PC-3 (cell line): ENCODE data around the gene ZNF692. TPM values are rescaled to one million over a fixed set of nuclear protein-coding genes. Genes with fewer than 3 reads are reported as not detected.
"Not testable (repeated sequence)": the region's sequence is repeated elsewhere in the genome, so short reads cannot be mapped to it uniquely, and the experiment has no call there.

Experiments
- ATAC-seq: fragments of 200-7000 bp; cut with Tn5 transposase; 2 replicates; pipeline ENCODE4 v1.9.1; 2020; ENCODE audit warnings: mild to moderate bottlenecking, moderate library complexity
- BruUV-seq: library from RNA; stranded (reverse); fragments of 400-500 nt; replicated peaks from 2 replicates; lab custom pipeline; 2021; lab: Mats Ljungman, UMichigan
- CTCF ChIA-PET: fragments of 300-600 bp; sonication (Branson Sonifier 250); formaldehyde crosslinking; loops from one replicate; lab custom pipeline; 2022; ENCODE audit warnings: antibody characterized with exemption; lab: Charles Lee
- POLR2A ChIA-PET: fragments of 300-600 bp; sonication (Branson Sonifier 250); formaldehyde crosslinking; loops from one replicate; lab custom pipeline; 2022; ENCODE audit warnings: antibody characterized with exemption; ENCODE audit not compliant: unreplicated experiment; lab: Charles Lee
- DNase-seq: peaks from one replicate; pipeline ENCODE4 v3.0.0-alpha.2; 2015
- H2AFZ ChIP-seq: fragments of 300-600 bp; sonication (generic); 2 replicates; pipeline ENCODE4 v1.6.0; 2016; ENCODE audit warnings: antibody characterized with exemption, low read length
- H3F3A ChIP-seq: fragments of 300-600 bp; sonication (generic); one replicate; pipeline ENCODE4 v1.6.0; 2017; ENCODE audit warnings: antibody characterized with exemption, low read length, control low read depth, mild to moderate bottlenecking; ENCODE audit not compliant: unreplicated experiment
- H3K27ac ChIP-seq: fragments of 300-600 bp; sonication (generic); 2 replicates; pipeline ENCODE4 v1.5.1; 2016; ENCODE audit warnings: mild to moderate bottlenecking, low read length
- H3K27me3 ChIP-seq: fragments of 300-600 bp; sonication (generic); 2 replicates; pipeline ENCODE4 v1.6.1; 2016; ENCODE audit warnings: low read length, mixed read lengths
- H3K36me3 ChIP-seq: fragments of 300-600 bp; sonication (generic); 2 replicates; pipeline ENCODE4 v1.6.1; 2016; ENCODE audit warnings: low read depth, mixed run types, low read length, mixed read lengths
- H3K4me1 ChIP-seq: fragments of 300-600 bp; sonication (generic); 2 replicates; pipeline ENCODE4 v1.5.1; 2016; ENCODE audit warnings: low read length; ENCODE audit not compliant: insufficient read depth
- H3K4me2 ChIP-seq: fragments of 300-600 bp; sonication (generic); 2 replicates; pipeline ENCODE4 v1.6.0; 2016; ENCODE audit warnings: low read length
- H3K4me3 ChIP-seq: fragments of 300-600 bp; sonication (generic); 2 replicates; pipeline ENCODE4 v1.5.1; 2016; ENCODE audit warnings: mild to moderate bottlenecking, low read length, mixed read lengths
- H3K79me2 ChIP-seq: fragments of 300-600 bp; sonication (generic); 2 replicates; pipeline ENCODE4 v1.6.1; 2017; ENCODE audit warnings: low read length, mixed read lengths
- H3K9ac ChIP-seq: fragments of 300-600 bp; sonication (generic); 2 replicates; pipeline ENCODE4 v1.6.0; 2016; ENCODE audit warnings: mild to moderate bottlenecking, low read length
- H3K9me2 ChIP-seq: fragments of 300-600 bp; sonication (generic); replicated peaks from 2 replicates; pipeline ENCODE4 v1.6.1; 2016; ENCODE audit warnings: mixed run types, low read length, mixed read lengths
- H3K9me3 ChIP-seq: fragments of 300-600 bp; sonication (generic); 2 replicates; pipeline ENCODE4 v1.6.1; 2016; ENCODE audit warnings: low read length, mixed read lengths
- H4K20me1 ChIP-seq: fragments of 300-600 bp; sonication (generic); 2 replicates; pipeline ENCODE4 v1.6.1; 2016; ENCODE audit warnings: low read length, mixed read lengths
- CTCF ChIP-seq: fragments of 300-600 bp; sonication (generic); conservative IDR thresholded peaks from 2 replicates; pipeline ENCODE4 v1.5.1; 2017; ENCODE audit warnings: antibody characterized with exemption, low read depth, mild to moderate bottlenecking, low read length
- EZH2 ChIP-seq: fragments of 300-600 bp; sonication (generic); IDR thresholded peaks from one replicate; pipeline ENCODE4 v1.6.1; 2017; ENCODE audit warnings: antibody characterized with exemption, mild to moderate bottlenecking, low read length; ENCODE audit not compliant: unreplicated experiment
- EZH2phosphoT487 ChIP-seq: fragments of 300-600 bp; sonication (generic); IDR thresholded peaks from 2 replicates; pipeline ENCODE4 v1.6.1; 2018; ENCODE audit warnings: mild to moderate bottlenecking, antibody characterized with exemption, low read length, borderline replicate concordance
- intact Hi-C: fragments of 100-400 bp; cut with micrococcal nuclease; formaldehyde crosslinking; loops from 2 replicates; pipeline ENCODE4 v1.9.0; 2023
- total RNA-seq: library from RNA; depleted of rRNA; stranded (reverse); fragments of >200 nt; gene quantifications from 2 replicates; pipeline ENCODE4 v1.2.3, GENCODE V29; 2014

The ZNF692 gene
- total RNA-seq, 1 experiment from 2014 or later = 85.4 TPM

DNA sequence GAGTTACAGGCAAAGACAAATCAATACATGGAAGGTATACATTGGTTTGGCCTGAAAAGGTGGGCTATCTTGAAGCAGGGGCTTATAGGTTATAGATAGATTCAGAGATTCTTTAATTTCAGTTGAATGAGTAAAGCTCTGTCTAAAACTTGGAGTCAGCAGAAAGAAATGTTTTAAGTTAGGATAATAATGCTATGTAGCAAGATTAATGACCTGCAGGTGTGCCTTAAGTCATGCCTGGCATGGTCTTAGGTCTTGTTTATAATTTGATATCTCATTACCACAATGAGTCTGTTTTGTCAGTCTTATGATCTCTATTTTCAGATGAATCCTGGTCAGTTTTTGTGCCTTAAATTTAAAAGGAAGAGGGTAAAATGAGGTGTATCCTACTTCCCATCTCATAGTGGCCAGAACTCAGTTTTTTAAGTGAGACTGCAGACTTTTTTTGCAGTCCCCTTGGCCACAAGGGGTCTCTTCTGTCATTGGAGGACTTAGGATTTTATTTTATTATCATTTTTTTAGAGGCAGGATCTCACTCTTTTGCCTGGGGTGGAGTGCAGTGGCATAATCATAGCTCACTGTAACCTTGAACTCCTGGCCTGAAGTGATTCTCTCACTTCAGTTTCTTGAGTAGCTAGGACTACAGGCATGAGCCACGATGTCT, 25.9 kb upstream of the ZNF692 start:
- Histone ChIP-seq H3K27me3 (no peaks in the 10 kb centered on the region), H3K9me3 (no peaks in the 10 kb centered on the region), H3K79me2 (no peaks in the 10 kb centered on the region), H3K4me1 (no peaks in the 10 kb centered on the region), H3K27ac (no peak overlapping the region), H3K9me2 (no peaks in the 10 kb centered on the region), H4K20me1 (no peaks in the 10 kb centered on the region), H3F3A (no peaks in the 10 kb centered on the region), H2AFZ (no peak overlapping the region), H3K4me2 (no peak overlapping the region), H3K9ac (no peak overlapping the region), H3K36me3 (no peaks in the 10 kb centered on the region), H3K4me3 (no peak overlapping the region)
- ChIA-PET POLR2A (interaction anchor here (0.6 kb wide), 1 partner anchor 215 kb away, joined by 12 read pairs; no protein-coding TSS in a partner anchor), CTCF (no interaction called here)
- TF ChIP-seq CTCF (peak; percentile 53; the same call in 1 of the 2 replicates), EZH2 (no peak)
- intact Hi-C loops = loop anchor here (1.0 kb wide), 1 partner anchor 40 kb away; no protein-coding TSS in a partner anchor
- peak; percentile 31; the same call in 1 of the 2 replicates for ATAC-seq
- DNase-seq = no peak
- no TSS peak for BruUV-seq

DNA sequence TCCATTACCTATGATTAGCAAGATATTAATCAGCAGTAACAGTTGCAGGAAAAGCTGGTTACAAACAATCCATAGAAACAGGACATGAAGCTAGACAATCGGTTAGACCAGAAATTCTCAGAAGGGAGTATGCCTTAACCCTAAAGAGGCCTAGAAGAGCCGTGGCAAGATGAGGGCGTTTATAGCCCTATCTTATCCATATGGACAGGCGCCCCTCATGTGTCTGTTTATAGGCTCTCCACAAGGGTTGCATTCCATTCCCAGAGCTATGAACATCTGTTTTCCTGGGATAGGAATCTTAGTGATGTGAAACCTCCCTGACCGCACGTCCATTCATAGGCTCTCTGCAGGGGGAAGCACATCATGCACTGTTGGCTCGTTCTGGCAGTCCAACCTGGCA, 23.5 kb upstream of the ZNF692 start:
- CTCF ChIA-PET, H3K9me2 ChIP-seq, H3K4me1 ChIP-seq, H4K20me1 ChIP-seq, ATAC-seq, H3K9ac ChIP-seq, DNase-seq, POLR2A ChIA-PET, H3K79me2 ChIP-seq, H2AFZ ChIP-seq, H3F3A ChIP-seq, H3K4me3 ChIP-seq, H3K27me3 ChIP-seq, H3K27ac ChIP-seq, BruUV-seq, H3K4me2 ChIP-seq, H3K36me3 ChIP-seq, H3K9me3 ChIP-seq, intact Hi-C loops: not testable (repeated sequence)

- BruUV-seq = no TSS peak
- H3K79me2 ChIP-seq = no peaks in the 10 kb centered on the region
- intact Hi-C loops = no loop called here
- no peaks in the 10 kb centered on the region for H3K9me3 ChIP-seq
- DNase-seq = peak; percentile 58
- no peak overlapping the region for H3K9ac ChIP-seq
- ChIA-PET CTCF (no interaction called here), POLR2A (no interaction called here)
- TF ChIP-seq EZH2phosphoT487 (no peak), EZH2 (no peak), CTCF (no peak)
- H3K4me2 ChIP-seq = no peak overlapping the region
- peak; percentile 69 for ATAC-seq
- H3K9me2 ChIP-seq = no peaks in the 10 kb centered on the region
- H3K27me3 ChIP-seq = no peaks in the 10 kb centered on the region
- H3K4me1 ChIP-seq = no peaks in the 10 kb centered on the region
- no peaks in the 10 kb centered on the region for H3F3A ChIP-seq
- H2AFZ ChIP-seq = no peak overlapping the region
- no peak overlapping the region for H3K4me3 ChIP-seq
- no peak overlapping the region for H3K27ac ChIP-seq
- H4K20me1 ChIP-seq = no peaks in the 10 kb centered on the region
- no peaks in the 10 kb centered on the region for H3K36me3 ChIP-seq
Observed at GRCh38 chr1:248881261-248881660, 22.4 kb upstream of the ZNF692 start.
